Heart left ventricle (tissue), 16 donors: ENCODE data around the gene C1QTNF6. TPM values are rescaled to one million over a fixed set of nuclear protein-coding genes. Genes with fewer than 3 reads are reported as not detected.

Source experiments
- ATAC-seq, 4 donors: fragments of 200-7000 bp; cut with Tn5 transposase; one replicate each; pipeline ENCODE4 v1.9.1; 2020 to 2022; ENCODE audit warnings: moderate library complexity in 4 of 4, mild to moderate bottlenecking in 3 of 4, moderate number of reproducible peaks in 1 of 4
- DNase-seq, 5 donors: peaks; one replicate each; pipeline ENCODE4 v3.0.0-alpha.2; 2020
- H3K27ac ChIP-seq, 12 donors: fragments of 200-600 bp; sonication (generic) in 4 of 12; one replicate each; pipeline versions ENCODE4 v1.5.0 to v1.8.0; 2016 to 2022; ENCODE audit warnings: mild to moderate bottlenecking in 2 of 12
- H3K27me3 ChIP-seq, 9 donors: fragments of 200-600 bp; sonication (generic) in 2 of 9; one replicate each; pipeline versions ENCODE4 v1.5.1 to v1.8.0; 2016 to 2022; ENCODE audit warnings: mild to moderate bottlenecking in 3 of 9
- H3K36me3 ChIP-seq, 9 donors: fragments of 200-600 bp; sonication (generic) in 2 of 9; one replicate each; pipeline versions ENCODE4 v1.5.0 to v1.8.0; 2018 to 2022; ENCODE audit warnings: mild to moderate bottlenecking in 2 of 9
- H3K4me1 ChIP-seq, 12 donors: fragments of 200-600 bp; sonication (generic) in 4 of 12; one replicate each; pipeline versions ENCODE4 v1.5.0 to v1.8.0; 2016 to 2022; ENCODE audit warnings: mild to moderate bottlenecking in 3 of 12
- H3K4me3 ChIP-seq, 12 donors: fragments of 200-600 bp; sonication (generic) in 4 of 12; one replicate each; pipeline versions ENCODE4 v1.5.0 to v1.8.0; 2017 to 2022; ENCODE audit warnings: mild to moderate bottlenecking in 9 of 12, moderate library complexity in 4 of 12
- H3K9me3 ChIP-seq, 12 donors: fragments of 200-600 bp; sonication (generic) in 4 of 12; one replicate each; pipeline versions ENCODE4 v1.5.0 to v1.8.0; 2016 to 2022; ENCODE audit warnings: mild to moderate bottlenecking in 1 of 12
- POLR2A ChIP-seq, 2 donors: fragments of 450-650 bp; IDR thresholded peaks; one replicate each; pipeline ENCODE4 v1.6.1; 2017; ENCODE audit warnings: antibody characterized with exemption in 2 of 2, mild to moderate bottlenecking in 2 of 2, moderate library complexity in 2 of 2
- whole genome bisulfite sequencing, 4 donors: extraction: QIAGEN DNeasy Blood & Tissue Kit in 2 of 4; methylation state at CpG; one replicate each; pipeline versions ENCODE4 v1.1.5 to v1.1.7; 2013 to 2018; 5-methylcytosine and 5-hydroxymethylcytosine counted together
- intact Hi-C, 10 donors: fragments of 100-400 bp; cut with DNase I; formaldehyde crosslinking; loops; one replicate each; pipeline versions ENCODE4 v1.11.1 to v1.14.2; 2022
- polyA plus RNA-seq, 2 donors: library from polyadenylated mRNA; stranded (reverse); fragments of 200-250 nt; gene quantifications; one replicate each; pipeline ENCODE4 v1.2.3, GENCODE V29; 2013
- total RNA-seq, 9 donors: library from RNA; depleted of rRNA in 2 of 9; stranded (reverse); fragments of >200 nt in 2 of 9; fragmentation: NEBNext Ultra II Directional in 3 of 9; extraction: Animal tissue kit (Norgen Biotek cat#: 25700) in 3 of 9; gene quantifications; one replicate each; pipeline versions ENCODE4 v1.1.0 to v1.2.4, GENCODE V29; 2016 to 2023
- TF ChIP-seq, protein P1 (sequence below), 12 donors: fragments of 200-600 bp; sonication (generic) in 4 of 12; IDR thresholded peaks; one replicate each; pipeline versions ENCODE4 v1.5.0 to v1.8.0; 2018 to 2022; ENCODE audit warnings: antibody characterized with exemption in 12 of 12, mild to moderate bottlenecking in 5 of 12
- donor health status: ischemic (EF 13 %, LVEDD 7.1; RV severe dilation, severe dysfunction).
- donor health status: healthy with polysubstance abuse.
- donor health status: DM: no; HTN: yes; CAD: no.
- donor health status: DM: no; HTN: no; CAD: no.
- donor health status: ischemic (EF 25% LVEDD 6.9; RV normal size, moderate dysfunction).
- donor health status: ischemic (EF 25% LVEDD 5.7; RV mildly dilated, moderate dysfunction).
- donor health status: healthy.
- donor health status: DM: yes; HTN: yes; CAD: no.
- donor health status: ischemic (EF 35%, LVEDD 5.7; RV mildly dilated, moderate dysfunction).
- donor health status: nonischemic (EF 11% LVEDD 7.7; RV severe dilation, severe dysfunction).
- donor health status: DM: yes; HTN: yes; CAD: no.
- donor health status: PGD.
- donor health status: ischemic (EF 29% LVEDD 5.4; RV normal size, mild dysfunction).
- donor health status: nonischemic (EF 23%, LVEDD 6.1; RV moderate dilation, normal function).

Gene C1QTNF6
- total and polyA plus RNA-seq, 11 donors, result 0.31 to 11.9 (median 1.4) TPM

DNA sequence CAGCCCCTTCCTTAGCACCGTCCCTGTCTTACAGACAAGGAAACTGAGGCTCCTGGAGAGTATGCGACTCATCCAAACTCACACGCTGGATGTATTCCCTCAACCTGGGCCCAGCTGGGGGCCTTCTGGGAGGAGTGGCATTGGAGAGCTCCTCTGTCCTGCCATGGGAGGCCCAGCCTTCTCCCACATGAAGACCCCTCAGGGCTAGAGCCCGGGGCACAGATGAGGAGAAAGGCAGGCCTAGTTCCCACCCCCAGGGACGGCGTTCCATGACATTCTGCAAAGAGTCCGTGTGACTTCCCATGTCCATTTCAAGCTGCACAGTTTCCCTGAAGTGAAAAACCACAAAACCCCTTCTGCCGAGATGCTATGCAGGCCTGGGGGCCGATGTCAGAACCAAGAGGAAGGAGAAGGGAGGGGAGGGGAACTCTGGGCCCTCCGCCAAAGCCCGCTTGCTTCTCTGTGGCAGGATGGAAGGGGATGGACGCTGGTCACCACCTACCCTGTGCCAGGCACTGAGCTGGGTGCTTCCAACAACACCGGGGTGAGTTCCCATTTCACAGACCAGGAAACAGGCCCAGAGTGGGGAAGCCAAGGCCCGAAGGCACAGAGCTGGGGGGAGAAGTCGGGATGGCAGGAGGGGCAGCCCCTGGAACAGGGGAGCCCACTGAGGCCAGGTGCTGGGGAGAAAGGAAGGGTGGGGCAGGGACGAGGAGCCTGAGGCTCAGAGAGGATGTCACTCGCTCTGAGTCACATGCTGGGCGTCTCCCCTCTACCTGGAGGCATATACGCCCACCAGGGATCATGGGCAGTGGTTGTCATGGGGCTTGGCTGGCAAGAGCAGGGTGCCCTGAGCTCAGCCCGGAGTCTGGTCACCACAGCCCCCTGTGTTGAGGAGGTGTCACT lies 40.3 kb upstream of the C1QTNF6 start:
- ATAC-seq (peak in 3 of 4 donors; percentile 11 to 47 (median 46)), DNase-seq (peak; percentile 42 to 77 (median 44))
- Histone ChIP-seq H3K4me1 (peaks cover 0 to 78% (median 0%) of the 10 kb centered on the region in 12 donors), H3K36me3 (peaks cover 0 to 44% (median 0%) of the 10 kb centered on the region in 9 donors), H3K27ac (peak overlapping the region in 2 of 12 donors; percentile 13 to 91), H3K27me3 (peaks cover 0 to 36% (median 4%) of the 10 kb centered on the region in 9 donors), H3K4me3 (peak overlapping the region in 1 of 12 donors; percentile 2), H3K9me3 (no peaks in the 10 kb centered on the region)
- TF ChIP-seq, protein P1, sequence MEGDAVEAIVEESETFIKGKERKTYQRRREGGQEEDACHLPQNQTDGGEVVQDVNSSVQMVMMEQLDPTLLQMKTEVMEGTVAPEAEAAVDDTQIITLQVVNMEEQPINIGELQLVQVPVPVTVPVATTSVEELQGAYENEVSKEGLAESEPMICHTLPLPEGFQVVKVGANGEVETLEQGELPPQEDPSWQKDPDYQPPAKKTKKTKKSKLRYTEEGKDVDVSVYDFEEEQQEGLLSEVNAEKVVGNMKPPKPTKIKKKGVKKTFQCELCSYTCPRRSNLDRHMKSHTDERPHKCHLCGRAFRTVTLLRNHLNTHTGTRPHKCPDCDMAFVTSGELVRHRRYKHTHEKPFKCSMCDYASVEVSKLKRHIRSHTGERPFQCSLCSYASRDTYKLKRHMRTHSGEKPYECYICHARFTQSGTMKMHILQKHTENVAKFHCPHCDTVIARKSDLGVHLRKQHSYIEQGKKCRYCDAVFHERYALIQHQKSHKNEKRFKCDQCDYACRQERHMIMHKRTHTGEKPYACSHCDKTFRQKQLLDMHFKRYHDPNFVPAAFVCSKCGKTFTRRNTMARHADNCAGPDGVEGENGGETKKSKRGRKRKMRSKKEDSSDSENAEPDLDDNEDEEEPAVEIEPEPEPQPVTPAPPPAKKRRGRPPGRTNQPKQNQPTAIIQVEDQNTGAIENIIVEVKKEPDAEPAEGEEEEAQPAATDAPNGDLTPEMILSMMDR (IDR thresholded peaks at IDR 0.05), result no peak
- no peak for TF ChIP-seq POLR2A (IDR thresholded peaks at IDR 0.05)
- 51 to 68% (median 56%) methylated on average over 19 to 20 of the region's 20 CpGs for WGBS, 4 donors
- intact Hi-C loops, result no loop called here

DNA sequence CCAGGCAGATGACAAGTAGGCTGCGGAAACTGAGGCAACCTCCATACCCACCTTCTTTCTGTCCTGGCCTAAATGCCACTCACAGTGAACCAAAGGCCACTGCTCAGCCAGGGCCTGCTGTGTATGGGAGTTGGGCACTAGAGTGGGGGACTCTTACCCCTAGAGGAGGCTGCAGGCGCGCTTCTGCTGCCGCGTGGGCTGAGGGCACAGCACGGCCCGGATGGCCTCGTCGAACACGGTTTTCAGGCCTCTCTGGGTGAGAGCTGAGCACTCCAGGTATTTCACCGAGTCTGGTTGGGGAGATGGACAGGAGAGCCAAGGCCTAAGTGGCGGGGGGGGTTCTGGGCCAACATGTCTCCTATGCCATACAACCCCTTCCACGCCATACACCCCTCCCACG lies 38.5 kb upstream of the C1QTNF6 start:
- intact Hi-C loops, result no loop called here
- 80 to 91% (median 84%) methylated on average over 13 to 14 of the region's 14 CpGs for WGBS, 4 donors
- no peak overlapping the region for H3K4me3 ChIP-seq
- peaks cover 0 to 76% (median 0%) of the 10 kb centered on the region in 12 donors for H3K4me1 ChIP-seq
- peaks cover 0 to 28% (median 0%) of the 10 kb centered on the region in 9 donors for H3K36me3 ChIP-seq
- no peak overlapping the region for H3K27ac ChIP-seq
- peaks cover 0 to 3% (median 0%) of the 10 kb centered on the region in 12 donors for H3K9me3 ChIP-seq
- ATAC-seq (no peak), DNase-seq (no peak)
- TF ChIP-seq POLR2A (IDR thresholded peaks at IDR 0.05), result no peak
- TF ChIP-seq, protein P1 (IDR thresholded peaks at IDR 0.05), result no peak
- peaks cover 0 to 17% (median 0%) of the 10 kb centered on the region in 9 donors for H3K27me3 ChIP-seq

DNA sequence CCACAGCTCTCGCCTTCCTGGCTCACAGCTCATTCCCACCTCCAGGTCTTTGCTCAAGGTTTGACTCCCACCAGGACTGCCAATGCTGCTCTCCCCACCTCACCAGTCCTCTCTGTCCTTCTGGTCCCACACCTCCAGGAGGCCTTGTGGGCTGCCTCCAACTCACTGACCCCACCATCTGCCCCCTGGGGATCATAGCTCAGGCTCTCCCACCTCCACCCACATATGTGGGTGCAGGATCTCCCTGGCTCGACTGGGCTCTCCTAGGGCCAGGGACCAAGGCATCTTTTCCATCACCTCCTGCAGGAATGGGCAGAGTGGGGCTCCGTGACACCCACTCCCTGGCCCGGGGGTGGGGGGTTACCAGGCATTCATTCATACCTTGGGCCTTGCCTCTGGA lies 38.0 kb upstream of the C1QTNF6 start:
- no peak for ATAC-seq
- Histone ChIP-seq H3K9me3 (peaks cover 0 to 3% (median 0%) of the 10 kb centered on the region in 12 donors), H3K4me1 (peaks cover 0 to 75% (median 0%) of the 10 kb centered on the region in 12 donors), H3K27ac (no peak overlapping the region), H3K4me3 (no peak overlapping the region), H3K36me3 (peaks cover 0 to 28% (median 0%) of the 10 kb centered on the region in 9 donors), H3K27me3 (peaks cover 0 to 14% (median 0%) of the 10 kb centered on the region in 9 donors)
- WGBS, 4 donors, result 81 to 92% (median 87%) methylated on average over 4 of the region's 4 CpGs
- DNase-seq, result peak in 1 of 5 donors; percentile 31
- TF ChIP-seq, protein P1 (IDR thresholded peaks at IDR 0.05), result no peak
- no peak for TF ChIP-seq POLR2A (IDR thresholded peaks at IDR 0.05)
- intact Hi-C loops, result no loop called here

DNA sequence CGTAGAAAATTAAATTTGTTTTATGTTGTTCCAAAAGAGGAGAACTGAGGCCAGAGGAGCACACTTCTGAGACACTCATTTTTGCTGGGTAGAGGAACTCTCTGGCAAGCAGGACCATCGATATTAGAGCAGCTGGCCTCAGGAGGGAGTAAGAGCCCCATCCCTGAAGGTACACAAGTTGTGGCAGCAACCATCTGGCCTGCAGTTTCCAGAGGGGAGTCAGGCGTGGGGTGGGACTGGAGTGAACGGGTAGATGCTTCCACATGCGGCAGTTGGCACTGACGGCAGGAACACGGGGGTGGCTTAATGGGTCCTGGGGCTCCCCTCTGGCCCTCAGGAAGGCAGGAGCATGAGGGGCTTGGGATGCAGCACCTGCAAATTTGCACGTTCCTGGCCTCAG lies 37.4 kb upstream of the C1QTNF6 start:
- H3K4me3 ChIP-seq, result no peak overlapping the region
- peaks cover 0 to 3% (median 0%) of the 10 kb centered on the region in 12 donors for H3K9me3 ChIP-seq
- WGBS, 4 donors, result 59 to 72% (median 64%) methylated on average over 8 of the region's 8 CpGs
- ATAC-seq (no peak), DNase-seq (peak in 1 of 5 donors; percentile 49)
- TF ChIP-seq, protein P1 (IDR thresholded peaks at IDR 0.05), result no peak
- no peak for TF ChIP-seq POLR2A (IDR thresholded peaks at IDR 0.05)
- H3K36me3 ChIP-seq, result peaks cover 0 to 28% (median 0%) of the 10 kb centered on the region in 9 donors
- H3K27ac ChIP-seq, result no peak overlapping the region
- intact Hi-C loops, result no loop called here
- peaks cover 0 to 75% (median 0%) of the 10 kb centered on the region in 12 donors for H3K4me1 ChIP-seq
- H3K27me3 ChIP-seq, result peaks cover 0 to 13% (median 3%) of the 10 kb centered on the region in 9 donors
